ENCODE measurements around the gene HOXD11.

DNA sequence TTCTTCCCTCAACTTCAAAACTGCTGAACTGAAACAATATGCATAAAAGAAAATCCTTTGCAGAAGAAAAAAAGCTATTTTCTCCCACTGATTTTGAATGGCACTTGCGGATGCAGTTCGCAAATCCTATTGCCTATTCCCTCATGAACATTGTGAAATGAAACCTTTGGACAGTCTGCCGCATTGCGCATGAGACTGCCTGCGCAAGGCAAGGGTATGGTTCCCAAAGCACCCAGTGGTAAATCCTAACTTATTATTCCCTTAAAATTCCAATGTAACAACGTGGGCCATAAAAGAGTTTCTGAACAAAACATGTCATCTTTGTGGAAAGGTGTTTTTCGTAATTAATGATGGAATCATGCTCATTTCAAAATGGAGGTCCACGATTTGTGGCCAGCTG is 30.8 kb downstream of the HOXD11 start:
- TF ChIP-seq POLR2AphosphoS5 (IDR thresholded peaks at IDR 0.05) (no peak), POLR2A (IDR thresholded peaks at IDR 0.05) (no peak), EP300 (IDR thresholded peaks at IDR 0.05) (no peak)
- TF ChIP-seq, protein P1, sequence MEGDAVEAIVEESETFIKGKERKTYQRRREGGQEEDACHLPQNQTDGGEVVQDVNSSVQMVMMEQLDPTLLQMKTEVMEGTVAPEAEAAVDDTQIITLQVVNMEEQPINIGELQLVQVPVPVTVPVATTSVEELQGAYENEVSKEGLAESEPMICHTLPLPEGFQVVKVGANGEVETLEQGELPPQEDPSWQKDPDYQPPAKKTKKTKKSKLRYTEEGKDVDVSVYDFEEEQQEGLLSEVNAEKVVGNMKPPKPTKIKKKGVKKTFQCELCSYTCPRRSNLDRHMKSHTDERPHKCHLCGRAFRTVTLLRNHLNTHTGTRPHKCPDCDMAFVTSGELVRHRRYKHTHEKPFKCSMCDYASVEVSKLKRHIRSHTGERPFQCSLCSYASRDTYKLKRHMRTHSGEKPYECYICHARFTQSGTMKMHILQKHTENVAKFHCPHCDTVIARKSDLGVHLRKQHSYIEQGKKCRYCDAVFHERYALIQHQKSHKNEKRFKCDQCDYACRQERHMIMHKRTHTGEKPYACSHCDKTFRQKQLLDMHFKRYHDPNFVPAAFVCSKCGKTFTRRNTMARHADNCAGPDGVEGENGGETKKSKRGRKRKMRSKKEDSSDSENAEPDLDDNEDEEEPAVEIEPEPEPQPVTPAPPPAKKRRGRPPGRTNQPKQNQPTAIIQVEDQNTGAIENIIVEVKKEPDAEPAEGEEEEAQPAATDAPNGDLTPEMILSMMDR (IDR thresholded peaks at IDR 0.05) = no peak

Measured in upper lobe of left lung (tissue), 4 donors.